Immature natural killer cell (primary cell): ENCODE measurements around the gene MEIS3. TPM values are rescaled to one million over a fixed set of nuclear protein-coding genes. Genes with fewer than 3 reads are reported as not detected.

Experiments used
- DNase-seq, 3 donors: peaks; one replicate each; pipeline ENCODE4 v3.0.0; 2022; ENCODE audit warnings: mixed read lengths in 1 of 3
- H3K27ac Mint-ChIP-seq, 6 donors: one replicate each; pipeline ENCODE4 v1.8.0; 2020; ENCODE audit warnings: mixed read lengths in 6 of 6, mild to moderate bottlenecking in 5 of 6, inconsistent platforms in 4 of 6, moderate library complexity in 3 of 6
- H3K27me3 Mint-ChIP-seq, 3 donors: one replicate each; pipeline ENCODE4 v1.8.0; 2020 to 2021; ENCODE audit warnings: low read depth in 3 of 3, mild to moderate bottlenecking in 3 of 3, mixed read lengths in 3 of 3, moderate library complexity in 3 of 3, inconsistent platforms in 1 of 3
- H3K36me3 Mint-ChIP-seq, 3 donors: one replicate each; pipeline ENCODE4 v1.8.0; 2020; ENCODE audit warnings: mixed read lengths in 3 of 3, inconsistent platforms in 2 of 3, mild to moderate bottlenecking in 2 of 3
- H3K4me1 Mint-ChIP-seq, 2 donors: one replicate each; pipeline ENCODE4 v1.8.0; 2020; ENCODE audit warnings: inconsistent platforms in 2 of 2, mild to moderate bottlenecking in 2 of 2, mixed read lengths in 2 of 2, moderate library complexity in 1 of 2
- H3K4me3 Mint-ChIP-seq, 5 donors: one replicate each; pipeline ENCODE4 v1.8.0; 2020; ENCODE audit warnings: mild to moderate bottlenecking in 5 of 5, mixed read lengths in 5 of 5, inconsistent platforms in 3 of 5, moderate library complexity in 3 of 5
- H3K9me3 Mint-ChIP-seq, 6 donors: one replicate each; pipeline ENCODE4 v1.8.0; 2020; ENCODE audit warnings: mild to moderate bottlenecking in 6 of 6, mixed read lengths in 6 of 6, inconsistent platforms in 4 of 6, moderate library complexity in 3 of 6
- polyA plus RNA-seq, 3 donors: library from polyadenylated mRNA; unstranded; fragments of 300-500 nt; fragmentation: Illumina TruSeq; gene quantifications; one replicate each; pipeline ENCODE4 v1.2.3, GENCODE V29; 2021

MEIS3 gene
- polyA plus RNA-seq, 3 donors from 2014 or later: not detected

- peaks cover 50 to 52% of the 10 kb centered on the region in 2 donors for H3K4me1 Mint-ChIP-seq
- H3K27ac Mint-ChIP-seq: peak overlapping the region in 2 of 6 donors; percentile 9 to 37
- peaks cover 19 to 45% (median 23%) of the 10 kb centered on the region in 3 donors for H3K27me3 Mint-ChIP-seq
- H3K4me3 Mint-ChIP-seq: peak overlapping the region; percentile 61 to 87 (median 79)
- H3K36me3 Mint-ChIP-seq: no peaks in the 10 kb centered on the region
- H3K9me3 Mint-ChIP-seq: peaks cover 0 to 4% (median 0%) of the 10 kb centered on the region in 6 donors
- peak; percentile 42 to 61 (median 58) for DNase-seq
Measured at GRCh38 chr19:47445937-47446402, 26.6 kb upstream of the MEIS3 start.

DNA sequence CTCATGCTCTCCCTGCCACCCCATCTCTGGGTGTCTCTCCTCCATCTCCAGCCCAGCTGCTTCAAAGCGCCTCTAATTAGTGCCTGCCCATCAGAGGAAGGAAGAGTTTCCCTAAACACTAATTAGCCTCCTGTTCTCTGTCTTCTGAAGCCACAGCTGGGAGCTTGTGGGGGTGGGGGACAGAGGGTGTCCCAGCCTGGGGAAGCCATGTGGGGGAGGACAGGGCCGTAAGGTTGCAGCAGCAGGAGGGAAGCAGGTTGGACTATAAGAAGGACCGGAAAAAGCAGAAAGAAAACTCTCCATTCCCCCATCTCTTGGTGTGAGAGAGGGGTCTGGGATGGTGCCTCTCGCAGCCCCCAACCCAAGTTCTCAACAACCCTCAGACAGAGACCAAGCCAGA lies 26.2 kb upstream of the MEIS3 start:
- no peaks in the 10 kb centered on the region for H3K36me3 Mint-ChIP-seq

GRCh38 chr19:47444388-47444821 lies 25.1 kb upstream of the MEIS3 start:
- H3K4me1 Mint-ChIP-seq: peaks cover 50 to 52% of the 10 kb centered on the region in 2 donors
- peaks cover 19 to 46% (median 23%) of the 10 kb centered on the region in 3 donors for H3K27me3 Mint-ChIP-seq
- DNase-seq: peak in 2 of 3 donors; percentile 24 to 29
- H3K27ac Mint-ChIP-seq: no peak overlapping the region
- peaks cover 0 to 4% (median 1%) of the 10 kb centered on the region in 6 donors for H3K9me3 Mint-ChIP-seq
- H3K4me3 Mint-ChIP-seq: peak overlapping the region in 4 of 5 donors; percentile 51 to 61 (median 58)
- no peaks in the 10 kb centered on the region for H3K36me3 Mint-ChIP-seq

More for the DNA sequence above, 26.2 kb upstream of the MEIS3 start:
- peaks cover 19 to 46% (median 23%) of the 10 kb centered on the region in 3 donors for H3K27me3 Mint-ChIP-seq
- H3K4me1 Mint-ChIP-seq: peaks cover 50 to 52% of the 10 kb centered on the region in 2 donors
- H3K27ac Mint-ChIP-seq: peak overlapping the region in 2 of 6 donors; percentile 9 to 37
- no peak for DNase-seq
- peaks cover 0 to 4% (median 0%) of the 10 kb centered on the region in 6 donors for H3K9me3 Mint-ChIP-seq
- H3K4me3 Mint-ChIP-seq: peak overlapping the region; percentile 61 to 87 (median 79)

DNA sequence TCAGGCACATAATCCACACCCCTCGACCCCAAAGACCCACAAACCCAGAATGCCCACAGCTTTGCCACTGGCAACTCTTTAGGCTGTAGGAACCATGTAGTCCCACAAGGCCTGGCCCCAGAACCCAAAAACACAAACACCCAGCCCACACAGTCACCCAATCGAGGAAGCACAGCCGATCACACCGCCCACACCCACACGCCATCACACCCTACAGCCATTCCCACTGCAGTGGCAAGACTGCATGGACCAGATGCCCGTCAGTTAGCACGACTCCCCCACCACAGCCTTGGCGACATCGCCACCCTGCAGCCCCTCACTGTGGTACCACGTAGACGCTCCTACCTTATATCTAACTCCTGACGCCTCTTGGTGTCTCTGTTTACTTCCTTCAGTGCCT lies 24.0 kb upstream of the MEIS3 start:
- H3K4me1 Mint-ChIP-seq: peaks cover 48 to 49% of the 10 kb centered on the region in 2 donors
- H3K4me3 Mint-ChIP-seq: peak overlapping the region in 2 of 5 donors; percentile 14 to 61
- no peak overlapping the region for H3K27ac Mint-ChIP-seq
- H3K27me3 Mint-ChIP-seq: peaks cover 19 to 44% (median 23%) of the 10 kb centered on the region in 3 donors
- no peaks in the 10 kb centered on the region for H3K36me3 Mint-ChIP-seq
- peaks cover 0 to 4% (median 1%) of the 10 kb centered on the region in 6 donors for H3K9me3 Mint-ChIP-seq
- no peak for DNase-seq

DNA sequence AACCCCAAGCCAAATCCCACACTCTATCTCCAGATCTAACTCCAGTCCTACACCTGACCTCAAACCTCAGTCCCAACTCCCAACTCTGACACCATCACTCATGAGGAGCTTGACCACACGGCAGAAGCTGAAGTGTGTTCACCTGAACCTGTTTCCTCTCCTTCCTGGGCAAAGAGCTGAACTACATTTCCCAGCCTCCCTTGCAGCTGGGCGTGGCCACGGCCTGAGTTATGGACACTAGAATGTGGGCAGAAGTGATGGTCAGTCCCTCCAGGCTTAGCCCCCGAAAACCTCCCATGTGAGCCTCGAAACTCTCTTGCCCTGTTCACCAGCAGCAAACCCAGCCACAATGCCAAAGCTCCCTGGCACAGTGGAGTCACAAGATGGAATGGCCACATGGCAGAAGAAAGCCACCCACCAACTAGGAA lies 19.5 kb upstream of the MEIS3 start:
- DNase-seq: no peak
- H3K27ac Mint-ChIP-seq: no peak overlapping the region
- peaks cover 0 to 2% (median 0%) of the 10 kb centered on the region in 6 donors for H3K9me3 Mint-ChIP-seq
- H3K36me3 Mint-ChIP-seq: no peaks in the 10 kb centered on the region
- H3K4me1 Mint-ChIP-seq: peaks cover 16 to 17% of the 10 kb centered on the region in 2 donors
- no peak overlapping the region for H3K4me3 Mint-ChIP-seq
- peaks cover 8 to 36% (median 13%) of the 10 kb centered on the region in 3 donors for H3K27me3 Mint-ChIP-seq

- no peaks in the 10 kb centered on the region for H3K36me3 Mint-ChIP-seq
- peaks cover 9 to 27% (median 13%) of the 10 kb centered on the region in 3 donors for H3K27me3 Mint-ChIP-seq
- H3K27ac Mint-ChIP-seq: no peak overlapping the region
- H3K4me3 Mint-ChIP-seq: no peak overlapping the region
- DNase-seq: no peak
- H3K9me3 Mint-ChIP-seq: peaks cover 0 to 2% (median 0%) of the 10 kb centered on the region in 6 donors
- H3K4me1 Mint-ChIP-seq: peaks cover 6 to 7% of the 10 kb centered on the region in 2 donors
Measured at GRCh38 chr19:47437500-47437899, 18.2 kb upstream of the MEIS3 start.

- no peak overlapping the region for H3K4me3 Mint-ChIP-seq
- peak; percentile 68 to 77 (median 71) for DNase-seq
- H3K36me3 Mint-ChIP-seq: no peaks in the 10 kb centered on the region
- H3K27ac Mint-ChIP-seq: peak overlapping the region in 1 of 6 donors; percentile 2
- peaks cover 6 to 7% of the 10 kb centered on the region in 2 donors for H3K4me1 Mint-ChIP-seq
- H3K27me3 Mint-ChIP-seq: peaks cover 12 to 24% (median 16%) of the 10 kb centered on the region in 3 donors
- H3K9me3 Mint-ChIP-seq: peaks cover 0 to 2% (median 0%) of the 10 kb centered on the region in 6 donors
Measured at GRCh38 chr19:47436712-47437401, 17.5 kb upstream of the MEIS3 start.

GRCh38 chr19:47435883-47436417 lies 16.6 kb upstream of the MEIS3 start:
- Mint-ChIP-seq H3K4me3 (no peak overlapping the region), H3K36me3 (no peaks in the 10 kb centered on the region), H3K27ac (no peak overlapping the region), H3K27me3 (peaks cover 12 to 25% (median 21%) of the 10 kb centered on the region in 3 donors), H3K9me3 (peaks cover 0 to 2% (median 0%) of the 10 kb centered on the region in 6 donors), H3K4me1 (peaks cover 7 to 8% of the 10 kb centered on the region in 2 donors)
- no peak for DNase-seq

DNA sequence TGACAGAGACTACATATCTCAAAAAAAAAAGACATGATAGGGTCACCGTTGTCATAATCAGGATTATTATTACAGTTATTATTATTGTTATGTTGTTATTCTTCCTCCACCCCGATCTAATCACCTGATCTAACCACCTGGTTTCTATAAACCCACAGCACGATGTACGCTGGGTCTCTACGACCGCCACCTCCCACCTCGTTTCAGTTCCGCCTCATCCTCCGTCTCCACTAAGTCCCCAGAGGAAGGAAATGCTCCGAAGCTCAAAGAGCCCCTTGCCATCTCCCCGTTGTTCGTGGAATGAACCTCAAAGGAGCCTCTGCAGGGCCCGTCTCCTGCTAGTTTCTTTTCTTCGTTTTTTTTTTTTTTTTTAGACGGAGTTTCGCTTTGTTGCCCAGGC lies 15.9 kb upstream of the MEIS3 start:
- H3K27me3 Mint-ChIP-seq: peaks cover 12 to 29% (median 21%) of the 10 kb centered on the region in 3 donors
- no peaks in the 10 kb centered on the region for H3K36me3 Mint-ChIP-seq
- peaks cover 0 to 2% (median 0%) of the 10 kb centered on the region in 6 donors for H3K9me3 Mint-ChIP-seq
- DNase-seq: no peak
- H3K4me1 Mint-ChIP-seq: peaks cover 7 to 10% of the 10 kb centered on the region in 2 donors
- no peak overlapping the region for H3K4me3 Mint-ChIP-seq
- H3K27ac Mint-ChIP-seq: no peak overlapping the region

- H3K27ac Mint-ChIP-seq: no peak overlapping the region
- H3K4me1 Mint-ChIP-seq: peaks cover 7 to 14% of the 10 kb centered on the region in 2 donors
- no peaks in the 10 kb centered on the region for H3K9me3 Mint-ChIP-seq
- peaks cover 14 to 33% (median 18%) of the 10 kb centered on the region in 3 donors for H3K27me3 Mint-ChIP-seq
- DNase-seq: no peak
- H3K36me3 Mint-ChIP-seq: no peaks in the 10 kb centered on the region
- no peak overlapping the region for H3K4me3 Mint-ChIP-seq
Measured at GRCh38 chr19:47434088-47434487, 14.8 kb upstream of the MEIS3 start.

GRCh38 chr19:47433121-47433520 lies 13.8 kb upstream of the MEIS3 start:
- Mint-ChIP-seq H3K9me3 (no peaks in the 10 kb centered on the region), H3K4me3 (no peak overlapping the region), H3K36me3 (no peaks in the 10 kb centered on the region), H3K27me3 (peaks cover 12 to 31% (median 18%) of the 10 kb centered on the region in 3 donors), H3K27ac (no peak overlapping the region), H3K4me1 (peaks cover 7 to 15% of the 10 kb centered on the region in 2 donors)
- no peak for DNase-seq

DNA sequence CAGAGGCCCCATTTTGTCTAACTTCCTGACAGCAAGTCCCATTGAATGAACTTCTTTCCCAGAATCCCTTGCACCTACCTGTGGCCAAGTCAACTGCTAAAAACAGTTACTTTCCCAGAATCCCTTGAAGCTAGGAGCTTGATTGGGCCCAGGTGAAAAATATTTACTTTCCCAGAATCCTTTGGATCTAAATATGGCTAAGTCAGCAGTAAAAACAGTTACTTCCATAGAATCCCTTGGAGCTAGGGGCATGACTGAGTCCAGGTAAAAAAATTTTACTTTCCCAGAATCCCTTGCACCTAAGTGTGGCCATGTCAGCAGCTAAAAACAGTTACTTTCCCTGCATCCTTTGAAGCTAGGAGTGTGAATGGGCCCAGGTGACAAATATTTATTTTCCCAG lies 13.2 kb upstream of the MEIS3 start:
- Mint-ChIP-seq H3K27me3 (peaks cover 11 to 28% (median 18%) of the 10 kb centered on the region in 3 donors), H3K27ac (no peak overlapping the region), H3K4me3 (no peak overlapping the region), H3K9me3 (no peaks in the 10 kb centered on the region), H3K36me3 (no peaks in the 10 kb centered on the region), H3K4me1 (peaks cover 7 to 15% of the 10 kb centered on the region in 2 donors)
- no peak for DNase-seq

- Mint-ChIP-seq H3K9me3 (no peaks in the 10 kb centered on the region), H3K4me3 (no peak overlapping the region), H3K4me1 (peaks cover 5 to 18% of the 10 kb centered on the region in 2 donors), H3K27me3 (peaks cover 14 to 31% (median 18%) of the 10 kb centered on the region in 3 donors), H3K27ac (no peak overlapping the region), H3K36me3 (no peaks in the 10 kb centered on the region)
- DNase-seq: no peak
Measured at GRCh38 chr19:47432091-47432490, 12.8 kb upstream of the MEIS3 start.
